Ishikawa (cell line): Measurements from ENCODE around the gene CFD.

Source experiments
- CEBPB ChIP-seq: IDR thresholded peaks from 2 replicates; pipeline ENCODE4 v1.6.1; 2012
- CREB1 ChIP-seq: IDR thresholded peaks from 2 replicates; pipeline ENCODE4 v1.6.1; 2012; ENCODE audit warnings: low read depth
- EGR1 ChIP-seq: IDR thresholded peaks from 2 replicates; pipeline ENCODE4 v1.6.1; 2012
- EP300 ChIP-seq: IDR thresholded peaks from 2 replicates; pipeline ENCODE4 v1.6.1; 2012; ENCODE audit warnings: borderline replicate concordance
- FOXM1 ChIP-seq: IDR thresholded peaks from 2 replicates; pipeline ENCODE4 v1.6.1; 2012; ENCODE audit warnings: low read depth, borderline replicate concordance
- MAX ChIP-seq: IDR thresholded peaks from 2 replicates; pipeline ENCODE4 v1.6.1; 2012
- NFIC ChIP-seq: IDR thresholded peaks from 2 replicates; pipeline ENCODE4 v1.6.1; 2012
- RAD21 ChIP-seq: IDR thresholded peaks from 2 replicates; pipeline ENCODE4 v1.6.1; 2012; ENCODE audit warnings: low read depth
- TAF1 ChIP-seq: IDR thresholded peaks from 2 replicates; pipeline ENCODE4 v1.6.1; 2012; ENCODE audit warnings: low read depth, mild to moderate bottlenecking
- TCF12 ChIP-seq: IDR thresholded peaks from 2 replicates; pipeline ENCODE4 v1.6.1; 2012; ENCODE audit warnings: low read depth
- TEAD4 ChIP-seq: IDR thresholded peaks from 2 replicates; pipeline ENCODE4 v1.6.1; 2012
- YY1 ChIP-seq: IDR thresholded peaks from 2 replicates; pipeline ENCODE4 v1.6.1; 2012; ENCODE audit warnings: low read depth
- ZBTB7A ChIP-seq: IDR thresholded peaks from 2 replicates; pipeline ENCODE4 v1.6.1; 2012; ENCODE audit warnings: low read depth
- TF ChIP-seq, protein P1 (sequence below): IDR thresholded peaks from 2 replicates; pipeline ENCODE4 v1.6.1; 2012; ENCODE audit warnings: low read depth, mild to moderate bottlenecking
- TF ChIP-seq, protein P2 (sequence below): IDR thresholded peaks from 2 replicates; pipeline ENCODE4 v1.6.1; 2012

The CFD gene

GRCh38 chr19:888581-889385, 29.3 kb downstream of the CFD start:
- TF ChIP-seq CEBPB, result no peak
- no peak for TF ChIP-seq RAD21
- TF ChIP-seq NFIC, result no peak
- TF ChIP-seq TCF12, result no peak

DNA sequence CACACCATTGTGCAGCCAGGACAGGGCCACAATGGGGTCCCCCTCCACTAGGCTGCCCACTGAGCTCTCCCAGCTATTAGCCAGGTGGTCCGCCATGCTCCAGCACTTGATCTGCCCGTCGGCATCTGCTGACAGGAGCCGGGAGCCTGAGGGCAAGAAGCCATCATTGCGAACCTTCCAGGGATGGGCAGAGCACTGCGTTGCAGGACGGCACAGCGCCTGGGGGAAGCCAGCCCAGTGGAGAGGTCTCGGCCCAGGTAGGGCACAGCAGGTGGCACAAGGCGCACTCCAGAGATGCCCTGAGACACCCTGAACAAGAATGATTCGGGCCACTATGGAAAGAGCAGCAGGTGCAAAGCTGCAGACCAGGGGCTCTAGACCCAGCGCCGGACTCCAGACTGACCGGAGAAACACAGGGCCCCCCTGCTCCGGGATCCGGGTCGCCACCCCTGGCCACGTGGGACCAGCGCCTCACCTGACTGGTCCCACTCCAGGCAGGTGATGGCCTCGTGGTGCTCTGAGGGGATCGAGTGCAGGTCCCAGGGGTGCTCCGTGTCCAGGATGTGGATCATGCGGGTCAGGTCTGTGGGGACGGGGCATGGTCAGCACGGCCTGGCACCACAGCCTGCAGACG, 30.3 kb downstream of the CFD start:
- no peak for TF ChIP-seq CEBPB
- TF ChIP-seq NFIC, result no peak
- no peak for TF ChIP-seq MAX
- TF ChIP-seq ZBTB7A, result no peak
- TF ChIP-seq YY1, result no peak
- no peak for TF ChIP-seq FOXM1
- no peak for TF ChIP-seq EGR1
- no peak for TF ChIP-seq RAD21
- TF ChIP-seq TEAD4, result no peak
- TF ChIP-seq, protein P1, sequence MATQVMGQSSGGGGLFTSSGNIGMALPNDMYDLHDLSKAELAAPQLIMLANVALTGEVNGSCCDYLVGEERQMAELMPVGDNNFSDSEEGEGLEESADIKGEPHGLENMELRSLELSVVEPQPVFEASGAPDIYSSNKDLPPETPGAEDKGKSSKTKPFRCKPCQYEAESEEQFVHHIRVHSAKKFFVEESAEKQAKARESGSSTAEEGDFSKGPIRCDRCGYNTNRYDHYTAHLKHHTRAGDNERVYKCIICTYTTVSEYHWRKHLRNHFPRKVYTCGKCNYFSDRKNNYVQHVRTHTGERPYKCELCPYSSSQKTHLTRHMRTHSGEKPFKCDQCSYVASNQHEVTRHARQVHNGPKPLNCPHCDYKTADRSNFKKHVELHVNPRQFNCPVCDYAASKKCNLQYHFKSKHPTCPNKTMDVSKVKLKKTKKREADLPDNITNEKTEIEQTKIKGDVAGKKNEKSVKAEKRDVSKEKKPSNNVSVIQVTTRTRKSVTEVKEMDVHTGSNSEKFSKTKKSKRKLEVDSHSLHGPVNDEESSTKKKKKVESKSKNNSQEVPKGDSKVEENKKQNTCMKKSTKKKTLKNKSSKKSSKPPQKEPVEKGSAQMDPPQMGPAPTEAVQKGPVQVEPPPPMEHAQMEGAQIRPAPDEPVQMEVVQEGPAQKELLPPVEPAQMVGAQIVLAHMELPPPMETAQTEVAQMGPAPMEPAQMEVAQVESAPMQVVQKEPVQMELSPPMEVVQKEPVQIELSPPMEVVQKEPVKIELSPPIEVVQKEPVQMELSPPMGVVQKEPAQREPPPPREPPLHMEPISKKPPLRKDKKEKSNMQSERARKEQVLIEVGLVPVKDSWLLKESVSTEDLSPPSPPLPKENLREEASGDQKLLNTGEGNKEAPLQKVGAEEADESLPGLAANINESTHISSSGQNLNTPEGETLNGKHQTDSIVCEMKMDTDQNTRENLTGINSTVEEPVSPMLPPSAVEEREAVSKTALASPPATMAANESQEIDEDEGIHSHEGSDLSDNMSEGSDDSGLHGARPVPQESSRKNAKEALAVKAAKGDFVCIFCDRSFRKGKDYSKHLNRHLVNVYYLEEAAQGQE, result no peak
- no peak for TF ChIP-seq TCF12
- TF ChIP-seq CREB1, result no peak
- TF ChIP-seq EP300, result no peak

DNA sequence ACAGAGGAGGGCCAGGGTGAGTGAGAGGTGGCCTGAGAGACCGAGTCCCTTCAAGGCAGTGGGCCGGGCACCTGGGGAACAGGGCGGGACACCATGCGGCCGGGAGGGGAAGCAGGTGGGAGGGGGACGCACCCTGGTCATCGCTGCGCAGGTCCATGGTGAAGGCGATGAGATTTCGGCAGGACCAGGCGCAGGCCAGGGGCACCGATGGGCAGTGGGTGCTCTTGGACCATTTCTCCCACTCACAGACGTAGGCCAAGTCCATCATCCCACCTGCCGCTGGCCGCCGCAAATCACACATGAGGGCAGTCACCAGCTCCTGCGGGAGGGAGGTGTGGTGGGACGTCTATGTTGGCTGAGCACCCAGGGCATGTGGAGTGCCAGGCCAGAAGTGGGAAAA, 31.4 kb downstream of the CFD start:
- TF ChIP-seq ZBTB7A (no peak), CEBPB (no peak), RAD21 (no peak), TCF12 (no peak), EGR1 (no peak)

DNA sequence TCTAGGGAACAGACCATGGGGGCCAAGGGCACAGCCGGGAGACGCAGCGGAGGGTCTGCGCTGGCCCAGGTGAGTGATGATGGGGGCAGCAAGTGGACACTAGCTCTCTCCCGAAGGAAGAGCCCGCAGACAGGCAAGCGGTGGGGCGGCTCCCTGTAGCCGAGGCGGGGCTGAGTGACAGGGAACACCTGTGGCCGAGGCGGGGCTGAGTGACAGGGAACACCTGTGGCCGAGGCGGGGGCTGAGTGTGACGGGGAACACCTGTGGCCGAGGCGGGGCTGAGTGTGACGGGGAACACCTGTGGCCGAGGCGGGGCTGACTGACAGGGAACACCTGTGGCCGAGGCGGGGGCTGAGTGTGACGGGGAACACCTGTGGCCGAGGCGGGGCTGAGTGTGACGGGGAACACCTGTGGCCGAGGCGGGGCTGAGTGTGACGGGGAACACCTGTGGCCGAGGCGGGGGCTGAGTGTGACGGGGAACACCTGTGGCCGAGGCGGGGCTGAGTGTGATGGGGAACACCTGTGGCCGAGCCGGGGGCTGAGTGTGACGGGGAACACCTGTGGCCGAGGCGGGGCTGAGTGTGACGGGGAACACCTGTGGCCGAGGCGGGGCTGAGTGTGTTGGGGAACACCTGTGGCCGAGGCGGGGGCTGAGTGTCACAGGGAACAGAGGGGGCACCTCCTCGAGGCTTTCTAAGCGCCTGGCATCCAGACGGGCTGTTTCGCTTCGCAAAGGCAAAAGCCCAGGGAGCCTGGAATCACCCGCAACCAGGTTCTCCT, 32.1 kb downstream of the CFD start:
- peak; percentile 88 for TF ChIP-seq TCF12

GRCh38 chr19:892243-892893, 32.9 kb downstream of the CFD start:
- TF ChIP-seq ZBTB7A, result 0 out of 2 replicates have a peak, but pooled peaks have one; percentile 55
- TF ChIP-seq TAF1, result no peak

GRCh38 chr19:892894-893689, 33.6 kb downstream of the CFD start, which contains the start of the genes MED16 and RNU6-9:
TSS of gene MED16 (minus strand) at chr19:893187. CDS start at chr19:891131, 2,056 bp downstream.
TSS of gene RNU6-9 (plus strand) at chr19:893484.
- TF ChIP-seq TAF1, result peak; percentile 70; the same call in 1 of the 2 replicates
- TF ChIP-seq CEBPB, result peak; percentile 18; the same call in 1 of the 2 replicates
- no peak for TF ChIP-seq FOXM1
- peak; percentile 83 for TF ChIP-seq TEAD4
- no peak; the same call in 1 of the 2 replicates for TF ChIP-seq MAX
- peak; percentile 91 for TF ChIP-seq YY1

DNA sequence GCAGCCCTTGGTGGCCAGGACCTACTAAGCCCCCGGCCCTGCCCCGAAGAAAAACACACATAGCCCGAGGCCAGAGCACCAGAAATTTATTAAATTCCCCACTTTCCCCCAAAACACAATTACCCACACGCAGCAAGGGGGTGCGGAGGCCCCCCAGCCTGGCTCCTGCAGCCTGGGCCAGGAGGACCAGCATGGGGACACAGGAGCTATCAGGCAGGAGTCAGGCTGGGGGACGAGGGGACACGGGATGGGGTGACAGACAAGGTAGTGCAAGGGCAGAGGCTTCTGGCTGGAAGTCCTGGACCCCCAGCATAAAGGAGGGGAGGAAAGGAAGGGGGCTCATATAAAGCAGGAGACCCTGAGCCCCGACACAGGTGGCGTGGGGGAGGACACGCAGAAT, 37.0 kb downstream of the CFD start:
- TF ChIP-seq ZBTB7A (no peak), MAX (no peak), CEBPB (no peak), TAF1 (no peak), TEAD4 (no peak), RAD21 (no peak), NFIC (no peak), YY1 (no peak), TCF12 (no peak)
- TF ChIP-seq, protein P1, result no peak
- TF ChIP-seq, protein P2, sequence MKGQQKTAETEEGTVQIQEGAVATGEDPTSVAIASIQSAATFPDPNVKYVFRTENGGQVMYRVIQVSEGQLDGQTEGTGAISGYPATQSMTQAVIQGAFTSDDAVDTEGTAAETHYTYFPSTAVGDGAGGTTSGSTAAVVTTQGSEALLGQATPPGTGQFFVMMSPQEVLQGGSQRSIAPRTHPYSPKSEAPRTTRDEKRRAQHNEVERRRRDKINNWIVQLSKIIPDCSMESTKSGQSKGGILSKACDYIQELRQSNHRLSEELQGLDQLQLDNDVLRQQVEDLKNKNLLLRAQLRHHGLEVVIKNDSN, result no peak
